Measurements from ENCODE around the gene SIPA1L3.

The SIPA1L3 gene

GRCh38 chr19:38003438-38004185 is 96.6 kb downstream of the SIPA1L3 start:
- DNase-seq: peak; percentile 79

GRCh38 chr19:38004186-38004520 is 97.1 kb downstream of the SIPA1L3 start:
- DNase-seq: no peak

GRCh38 chr19:38004521-38005223 is 97.7 kb downstream of the SIPA1L3 start:
- DNase-seq: peak; percentile 95

GRCh38 chr19:38005224-38005614 is 98.2 kb downstream of the SIPA1L3 start:
- no peak for DNase-seq

- DNase-seq: no peak
These were observed 99.5 kb downstream of the SIPA1L3 start for GRCh38 chr19:38006361-38007045.

GRCh38 chr19:38009650-38010242 is 102.7 kb downstream of the SIPA1L3 start:
- no peak for DNase-seq

- DNase-seq: no peak
These were observed 104.4 kb downstream of the SIPA1L3 start for GRCh38 chr19:38011426-38011825.

- DNase-seq: no peak
These were observed 105.3 kb downstream of the SIPA1L3 start for GRCh38 chr19:38012290-38012689.

- no peak for DNase-seq
These were observed 105.9 kb downstream of the SIPA1L3 start for GRCh38 chr19:38012944-38013343.

GRCh38 chr19:38013913-38014580 is 107.0 kb downstream of the SIPA1L3 start:
- DNase-seq: peak; percentile 84

- peak; percentile 19 for DNase-seq
These were observed 108.2 kb downstream of the SIPA1L3 start for GRCh38 chr19:38015216-38015615.

- DNase-seq: peak; percentile 87
These were observed 108.8 kb downstream of the SIPA1L3 start for GRCh38 chr19:38015761-38016160.

- DNase-seq: no peak
These were observed 110.6 kb downstream of the SIPA1L3 start for GRCh38 chr19:38017401-38018151.

GRCh38 chr19:38018694-38019395 is 111.8 kb downstream of the SIPA1L3 start:
- no peak for DNase-seq

GRCh38 chr19:38019396-38019724 is 112.4 kb downstream of the SIPA1L3 start:
- DNase-seq: no peak

GRCh38 chr19:38020311-38020710 is 113.3 kb downstream of the SIPA1L3 start:
- DNase-seq: no peak

- DNase-seq: no peak
These were observed 114.3 kb downstream of the SIPA1L3 start for GRCh38 chr19:38021352-38021751.

GRCh38 chr19:38022791-38023670 is 116.0 kb downstream of the SIPA1L3 start:
- no peak for DNase-seq

- DNase-seq: no peak
These were observed 116.9 kb downstream of the SIPA1L3 start for GRCh38 chr19:38023671-38024541.
